ENCODE results near the gene SMYD3.

Gene SMYD3

DNA sequence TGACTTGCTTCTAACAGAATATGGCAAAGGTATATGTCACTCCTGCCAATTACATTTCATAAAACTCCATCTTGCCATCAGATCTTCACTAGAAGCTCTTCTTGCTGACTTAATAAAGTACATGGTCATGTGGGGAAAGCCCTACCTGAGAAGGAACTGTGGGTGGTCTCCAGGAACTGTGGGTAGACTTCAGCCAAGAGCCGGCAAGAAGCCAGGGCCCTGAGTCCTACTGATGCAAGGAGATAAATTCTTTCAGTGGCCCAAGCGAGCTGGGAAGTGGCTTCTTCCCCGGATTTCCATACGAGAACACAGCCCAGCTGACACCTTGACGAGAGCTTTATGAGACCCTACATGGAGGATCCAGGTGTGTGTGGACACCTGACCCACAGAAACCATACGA is 228.7 kb downstream of the SMYD3 start:
- TF ChIP-seq, protein P1, sequence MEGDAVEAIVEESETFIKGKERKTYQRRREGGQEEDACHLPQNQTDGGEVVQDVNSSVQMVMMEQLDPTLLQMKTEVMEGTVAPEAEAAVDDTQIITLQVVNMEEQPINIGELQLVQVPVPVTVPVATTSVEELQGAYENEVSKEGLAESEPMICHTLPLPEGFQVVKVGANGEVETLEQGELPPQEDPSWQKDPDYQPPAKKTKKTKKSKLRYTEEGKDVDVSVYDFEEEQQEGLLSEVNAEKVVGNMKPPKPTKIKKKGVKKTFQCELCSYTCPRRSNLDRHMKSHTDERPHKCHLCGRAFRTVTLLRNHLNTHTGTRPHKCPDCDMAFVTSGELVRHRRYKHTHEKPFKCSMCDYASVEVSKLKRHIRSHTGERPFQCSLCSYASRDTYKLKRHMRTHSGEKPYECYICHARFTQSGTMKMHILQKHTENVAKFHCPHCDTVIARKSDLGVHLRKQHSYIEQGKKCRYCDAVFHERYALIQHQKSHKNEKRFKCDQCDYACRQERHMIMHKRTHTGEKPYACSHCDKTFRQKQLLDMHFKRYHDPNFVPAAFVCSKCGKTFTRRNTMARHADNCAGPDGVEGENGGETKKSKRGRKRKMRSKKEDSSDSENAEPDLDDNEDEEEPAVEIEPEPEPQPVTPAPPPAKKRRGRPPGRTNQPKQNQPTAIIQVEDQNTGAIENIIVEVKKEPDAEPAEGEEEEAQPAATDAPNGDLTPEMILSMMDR (IDR thresholded peaks at IDR 0.05; ENCODE audit: control insufficient read depth, insufficient read depth, low read depth, low read length, missing control alignments), result no peak
- no peak for DNase-seq (ENCODE audit: low read depth)
- no peak overlapping the region for H3K4me3 ChIP-seq (ENCODE audit: control insufficient read depth, low read depth, low read length)

- DNase-seq (ENCODE audit: low read depth), result no peak
- no peak overlapping the region for H3K4me3 ChIP-seq (ENCODE audit: control insufficient read depth, low read depth, low read length)
- TF ChIP-seq, protein P1 (IDR thresholded peaks at IDR 0.05; ENCODE audit: control insufficient read depth, insufficient read depth, low read depth, low read length, missing control alignments), result no peak
Measured at GRCh38 chr1:246275036-246275435, 232.0 kb downstream of the SMYD3 start.

- TF ChIP-seq, protein P1 (IDR thresholded peaks at IDR 0.05; ENCODE audit: control insufficient read depth, insufficient read depth, low read depth, low read length, missing control alignments), result no peak
- peak; percentile 32 for DNase-seq (ENCODE audit: low read depth)
Measured at GRCh38 chr1:246274186-246274585, 232.9 kb downstream of the SMYD3 start.

GRCh38 chr1:246271516-246271915 is 235.6 kb downstream of the SMYD3 start:
- DNase-seq (ENCODE audit: low read depth), result no peak
- TF ChIP-seq, protein P1 (IDR thresholded peaks at IDR 0.05; ENCODE audit: control insufficient read depth, insufficient read depth, low read depth, low read length, missing control alignments), result no peak
- no peak overlapping the region for H3K4me3 ChIP-seq (ENCODE audit: control insufficient read depth, low read depth, low read length)

More at GRCh38 chr1:246274186-246274585, 232.9 kb downstream of the SMYD3 start:
- no peak overlapping the region for H3K4me3 ChIP-seq (ENCODE audit: control insufficient read depth, low read depth, low read length)

DNA sequence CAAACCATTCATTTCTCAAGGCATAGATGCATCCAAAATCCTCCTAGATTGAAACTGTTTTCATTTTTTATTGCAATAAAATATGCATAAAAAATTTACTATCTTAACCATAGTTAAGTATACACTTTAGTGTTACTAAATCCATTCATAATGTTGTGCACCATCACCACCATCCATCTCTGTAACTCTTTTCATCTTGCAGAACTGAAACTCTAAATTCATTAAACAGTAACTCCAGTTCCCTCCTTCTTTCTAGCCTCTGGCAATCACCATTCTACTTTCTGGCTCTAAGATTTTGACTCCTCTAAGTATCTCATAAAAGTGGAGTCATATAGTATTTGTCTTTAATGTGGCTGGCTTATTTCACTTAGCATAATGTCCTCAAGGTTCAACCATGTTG is 236.8 kb downstream of the SMYD3 start:
- TF ChIP-seq, protein P1 (IDR thresholded peaks at IDR 0.05; ENCODE audit: control insufficient read depth, insufficient read depth, low read depth, low read length, missing control alignments), result no peak
- DNase-seq (ENCODE audit: low read depth), result no peak
- no peak overlapping the region for H3K4me3 ChIP-seq (ENCODE audit: control insufficient read depth, low read depth, low read length)

GRCh38 chr1:246269466-246269865 is 237.6 kb downstream of the SMYD3 start:
- no peak overlapping the region for H3K4me3 ChIP-seq (ENCODE audit: control insufficient read depth, low read depth, low read length)
- TF ChIP-seq, protein P1 (IDR thresholded peaks at IDR 0.05; ENCODE audit: control insufficient read depth, insufficient read depth, low read depth, low read length, missing control alignments), result no peak
- no peak for DNase-seq (ENCODE audit: low read depth)

DNA sequence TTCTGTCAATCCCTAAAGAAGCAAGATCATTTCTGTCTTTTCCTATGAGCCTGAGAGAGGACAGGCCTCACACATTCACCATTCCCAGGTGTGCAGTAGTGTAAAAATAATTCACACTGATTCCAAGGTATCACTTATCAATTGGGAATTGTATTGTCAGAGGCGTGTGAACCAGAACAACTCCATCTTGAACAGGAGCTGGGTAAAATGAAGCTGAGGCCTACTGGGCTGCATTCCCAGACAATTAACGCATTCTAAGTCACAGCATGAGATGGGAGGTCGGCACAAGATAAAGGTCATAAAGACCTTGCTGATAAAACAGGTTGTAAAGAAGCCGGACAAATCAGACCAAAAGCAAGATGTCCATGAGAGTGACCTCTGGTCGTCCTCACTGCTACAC is 239.2 kb downstream of the SMYD3 start:
- TF ChIP-seq, protein P1 (IDR thresholded peaks at IDR 0.05; ENCODE audit: control insufficient read depth, insufficient read depth, low read depth, low read length, missing control alignments), result no peak
- no peak for DNase-seq (ENCODE audit: low read depth)
- H3K4me3 ChIP-seq (ENCODE audit: control insufficient read depth, low read depth, low read length), result no peak overlapping the region
